Activated effector memory CD4-positive, alpha-beta T cell treated with Interleukin-2 at 50 U/mL for 16 hours (primary cell): ENCODE results near the gene BPIFA1.
A peak's percentile ranks its signal among the peaks of the same experiment; 100 is the strongest.

Source experiments
- DNase-seq: peaks from one replicate; pipeline ENCODE4 v3.0.0-alpha.2; 2020

The BPIFA1 gene

GRCh38 chr20:33235696-33236095 lies at the start of gene BPIFA1:
Gene BPIFA1 (plus strand): TSS chr20:33235996. CDS start chr20:33237712, 1,716 bp downstream.
- DNase-seq: no peak

DNA sequence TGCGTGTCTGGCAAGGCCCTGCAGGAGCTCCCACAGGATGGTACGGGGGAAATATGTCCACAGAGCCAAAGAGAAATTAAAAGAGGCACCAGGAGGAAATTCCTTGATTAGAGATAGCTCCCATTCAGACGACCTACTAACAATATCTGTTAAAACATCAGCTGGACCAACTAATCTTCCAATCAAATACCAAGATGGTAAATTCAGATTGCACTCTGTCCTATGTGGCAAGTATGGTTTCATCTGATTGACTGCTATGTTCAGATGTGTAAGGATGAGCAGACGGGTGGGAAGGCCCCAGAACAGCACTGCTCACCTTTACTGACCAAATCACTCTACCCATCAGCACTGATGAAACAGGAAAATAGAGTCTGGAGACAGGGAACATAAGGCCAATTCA lies 48.3 kb upstream of the BPIFA1 start:
- DNase-seq: no peak

GRCh38 chr20:33188421-33188820 lies 47.4 kb upstream of the BPIFA1 start:
- DNase-seq: no peak

DNA sequence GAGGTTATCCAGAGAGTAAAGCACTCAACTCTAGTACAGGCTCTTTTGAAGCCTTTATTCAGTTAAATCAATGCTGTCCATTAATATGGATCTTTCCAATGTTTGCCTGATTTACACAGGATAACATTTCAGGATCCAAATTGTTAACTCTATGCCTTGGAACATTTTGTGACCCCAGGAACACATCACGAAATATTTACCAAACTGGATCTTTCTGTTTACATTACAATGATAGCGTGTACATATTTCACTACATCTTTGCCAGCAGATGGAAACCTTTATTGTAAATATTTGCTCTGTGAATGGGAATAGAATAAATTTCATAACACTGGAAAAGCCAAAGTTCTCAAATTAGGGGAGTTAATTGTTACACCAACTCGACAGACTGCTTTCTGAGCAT lies 44.3 kb upstream of the BPIFA1 start:
- no peak for DNase-seq

DNA sequence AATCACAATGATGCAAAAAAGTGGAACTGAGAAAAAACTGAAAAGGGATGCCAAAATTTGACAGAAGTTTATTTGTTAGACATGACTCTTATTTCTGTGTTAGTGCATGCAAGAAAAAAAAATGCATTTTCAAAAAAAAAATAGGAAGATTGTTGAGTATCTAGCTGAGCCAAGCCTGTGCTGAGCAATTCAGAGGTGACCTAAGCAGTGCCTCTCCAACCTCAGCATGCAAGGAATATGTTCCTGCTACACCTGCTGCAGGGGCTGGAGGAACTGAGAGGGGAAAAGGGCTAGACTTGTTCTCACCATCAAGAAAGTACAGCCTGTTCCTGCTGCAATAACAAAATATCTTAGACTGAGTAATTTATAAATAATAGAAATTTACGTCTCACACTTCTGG lies 43.8 kb upstream of the BPIFA1 start:
- no peak for DNase-seq

GRCh38 chr20:33192912-33193501 lies 42.8 kb upstream of the BPIFA1 start:
- DNase-seq: no peak

DNA sequence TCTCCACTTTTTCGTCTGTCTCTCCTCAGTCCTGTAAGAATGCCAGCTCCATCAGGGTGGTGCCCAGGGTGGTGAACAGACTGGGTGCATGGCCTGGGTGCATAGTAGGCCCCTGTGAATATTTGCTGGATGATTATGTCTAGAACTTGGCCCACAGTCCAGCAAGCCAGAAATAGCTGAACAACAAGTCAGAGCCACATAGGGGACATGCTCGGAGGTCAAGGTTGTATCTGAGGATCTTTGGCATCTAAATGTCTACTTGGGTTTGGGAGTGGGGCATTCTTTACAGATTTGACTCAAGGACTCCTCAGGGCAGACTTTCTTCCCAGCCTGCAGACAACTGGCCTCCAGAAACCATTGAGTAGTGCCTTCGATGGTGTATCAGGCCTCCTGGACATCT lies 36.8 kb upstream of the BPIFA1 start:
- DNase-seq: no peak

DNA sequence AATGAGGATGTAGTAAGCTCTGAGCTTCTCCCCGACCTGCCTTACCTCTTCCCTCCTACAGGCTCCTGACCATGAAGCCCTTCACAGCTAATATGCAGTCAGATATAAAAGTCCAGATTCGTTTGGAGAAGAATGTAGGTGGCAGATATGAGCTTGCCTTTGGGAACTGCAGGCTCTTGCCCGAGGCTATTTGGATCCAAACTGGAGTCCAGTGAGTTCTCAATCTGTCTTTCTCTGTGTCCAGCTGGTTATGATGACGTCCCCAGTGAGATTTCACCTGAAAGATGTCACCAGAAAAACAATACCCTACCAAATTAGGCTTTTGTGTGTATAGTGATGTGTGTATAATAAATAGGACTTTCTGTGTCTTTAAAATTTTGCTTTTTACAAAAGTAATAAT lies 33.3 kb upstream of the BPIFA1 start:
- DNase-seq: no peak

GRCh38 chr20:33203444-33203843 lies 32.4 kb upstream of the BPIFA1 start:
- DNase-seq: no peak

- peak; percentile 7 for DNase-seq
Measured at GRCh38 chr20:33209789-33210188, 26.0 kb upstream of the BPIFA1 start.

DNA sequence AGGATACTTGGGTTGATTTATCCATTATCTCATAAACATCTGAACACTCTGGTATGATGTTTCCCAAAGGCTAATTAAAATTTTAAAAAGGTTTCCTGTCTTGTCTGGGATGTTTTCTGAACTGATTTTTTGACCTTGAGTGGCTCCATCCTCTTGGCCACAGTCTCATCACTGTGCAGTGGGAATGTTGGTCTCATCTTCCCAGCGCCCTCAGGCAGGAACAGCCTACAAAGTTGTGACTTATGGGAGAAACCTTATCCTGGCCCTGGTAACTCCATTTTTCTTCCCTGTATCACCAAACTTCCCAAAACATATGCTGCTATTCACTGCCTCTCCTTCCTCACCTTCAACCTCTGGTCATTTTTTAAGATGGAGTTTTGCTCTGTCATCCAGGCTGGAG lies 25.4 kb upstream of the BPIFA1 start:
- DNase-seq: no peak

- DNase-seq: no peak
Measured at GRCh38 chr20:33211817-33212424, 23.9 kb upstream of the BPIFA1 start.

GRCh38 chr20:33217052-33217451 lies 18.7 kb upstream of the BPIFA1 start, which contains the start of gene BPIFA3:
Gene BPIFA3 (plus strand): TSS chr20:33217352. CDS start chr20:33217537, 185 bp downstream.
- no peak for DNase-seq

GRCh38 chr20:33224399-33224798 lies 11.4 kb upstream of the BPIFA1 start:
- DNase-seq: no peak

DNA sequence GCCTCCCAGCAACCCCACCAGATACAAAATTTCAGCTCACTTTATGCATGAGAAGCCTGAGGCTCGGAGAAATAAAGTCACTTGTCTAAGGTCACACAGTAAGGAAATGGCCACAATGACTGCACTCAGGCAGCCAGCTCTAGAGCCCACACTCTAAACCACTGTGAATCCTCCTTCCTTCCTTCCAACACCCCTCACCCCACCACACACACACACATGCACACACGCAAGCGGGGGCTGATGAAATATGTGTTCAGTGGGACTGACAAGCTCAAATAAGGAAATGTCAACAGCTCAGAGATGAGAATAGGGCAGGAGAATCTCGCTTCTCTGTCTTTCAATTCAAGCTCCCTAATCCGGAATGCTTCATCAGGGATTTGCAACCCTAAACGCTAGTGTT lies 6.0 kb upstream of the BPIFA1 start:
- no peak for DNase-seq

- no peak for DNase-seq
Measured at GRCh38 chr20:33231237-33231636, 4.6 kb upstream of the BPIFA1 start.

DNA sequence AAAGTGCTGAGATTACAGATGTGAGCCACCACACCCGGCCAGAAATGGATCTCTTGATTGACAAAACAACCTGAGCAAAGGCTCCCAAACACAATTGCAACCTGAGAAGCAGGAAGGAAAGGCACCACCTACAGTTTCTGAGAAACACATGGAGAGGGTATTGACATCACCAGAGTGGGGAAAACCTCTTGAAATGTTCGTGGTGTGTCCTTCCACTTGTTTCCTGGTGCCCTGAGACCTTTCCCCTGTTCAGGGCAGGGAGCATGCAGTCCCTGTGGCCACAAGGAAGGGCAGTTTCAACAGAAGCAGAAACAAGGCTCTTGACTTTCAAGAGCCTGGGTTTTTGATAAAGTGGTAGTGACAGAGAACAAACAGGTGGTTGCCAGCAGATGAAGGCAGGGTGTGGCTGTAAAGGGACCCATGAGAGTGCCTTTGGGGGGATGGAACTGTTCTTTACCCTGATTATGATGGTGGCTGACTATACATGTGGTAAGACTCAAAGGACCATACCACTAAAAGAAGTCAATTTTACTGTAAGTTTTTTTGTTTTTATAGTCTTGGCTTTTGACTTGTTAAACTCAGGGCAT lies 3.2 kb upstream of the BPIFA1 start:
- DNase-seq: no peak

GRCh38 chr20:33233129-33233774 lies 2.5 kb upstream of the BPIFA1 start:
- DNase-seq: no peak

GRCh38 chr20:33234050-33234449 lies 1.7 kb upstream of the BPIFA1 start:
- no peak for DNase-seq

DNA sequence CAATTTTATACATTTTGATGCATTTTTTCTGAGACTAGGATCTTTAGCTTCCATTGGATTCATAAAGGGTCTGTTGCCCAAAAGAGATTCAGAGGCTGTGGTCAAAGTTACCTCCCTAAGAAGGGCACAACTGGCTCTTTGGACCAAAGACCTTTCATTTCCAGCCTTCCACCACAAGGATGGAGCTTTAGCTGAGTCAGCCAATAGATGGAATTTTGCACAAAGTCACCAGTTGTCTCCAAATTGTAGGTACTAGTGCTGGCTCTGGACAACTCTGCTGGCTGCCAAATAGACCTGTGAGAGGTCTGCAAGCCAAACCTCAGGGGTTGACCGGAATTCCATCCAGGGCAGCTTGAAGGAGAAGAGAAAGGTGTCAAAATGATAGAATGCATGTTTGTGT lies 555 bp downstream of the BPIFA1 start:
- DNase-seq: no peak

GRCh38 chr20:33237989-33238388 lies 2.2 kb downstream of the BPIFA1 start:
- DNase-seq: no peak

GRCh38 chr20:33239418-33239817 lies 3.6 kb downstream of the BPIFA1 start:
- no peak for DNase-seq

GRCh38 chr20:33239979-33240736 lies 4.4 kb downstream of the BPIFA1 start:
- DNase-seq: no peak
